Upper lobe of left lung (tissue), 4 donors: ENCODE data around the gene GPR183.

ENCODE experiments used
- EP300 ChIP-seq, 4 donors: sonication (generic); formaldehyde crosslinking; IDR thresholded peaks; one replicate each; pipeline ENCODE4 v1.5.1; 2017; ENCODE audit warnings: antibody characterized with exemption in 4 of 4, control low read depth in 2 of 4
- TF ChIP-seq, protein P1 (sequence below), 6 experiments: fragments of 450-650 bp in 4 of 6; fragments of 200-600 bp in 2 of 6; sonication (generic) in 2 of 6; IDR thresholded peaks; one replicate each; pipeline ENCODE4 v1.5.1; 2016 to 2019; ENCODE audit warnings: antibody characterized with exemption in 6 of 6

DNA sequence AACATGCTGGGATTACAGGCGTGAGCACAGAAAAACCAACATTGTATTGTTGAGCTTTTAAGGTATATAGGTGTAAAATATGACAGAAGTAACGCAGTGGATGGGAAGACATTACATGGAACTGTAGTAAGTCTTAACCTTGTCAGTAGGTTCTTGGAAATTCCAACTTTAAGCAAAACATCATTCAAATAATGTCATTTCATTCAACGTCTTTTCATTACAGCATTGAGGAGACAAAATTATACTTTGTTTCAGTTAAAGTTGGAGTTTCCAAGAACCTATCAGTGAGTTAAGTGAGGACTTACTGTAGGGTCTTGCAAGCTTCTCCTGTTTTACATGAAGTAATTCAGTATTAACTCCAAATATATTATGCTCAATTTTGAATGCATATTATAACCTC is 27.0 kb upstream of the GPR183 start:
- TF ChIP-seq, protein P1, sequence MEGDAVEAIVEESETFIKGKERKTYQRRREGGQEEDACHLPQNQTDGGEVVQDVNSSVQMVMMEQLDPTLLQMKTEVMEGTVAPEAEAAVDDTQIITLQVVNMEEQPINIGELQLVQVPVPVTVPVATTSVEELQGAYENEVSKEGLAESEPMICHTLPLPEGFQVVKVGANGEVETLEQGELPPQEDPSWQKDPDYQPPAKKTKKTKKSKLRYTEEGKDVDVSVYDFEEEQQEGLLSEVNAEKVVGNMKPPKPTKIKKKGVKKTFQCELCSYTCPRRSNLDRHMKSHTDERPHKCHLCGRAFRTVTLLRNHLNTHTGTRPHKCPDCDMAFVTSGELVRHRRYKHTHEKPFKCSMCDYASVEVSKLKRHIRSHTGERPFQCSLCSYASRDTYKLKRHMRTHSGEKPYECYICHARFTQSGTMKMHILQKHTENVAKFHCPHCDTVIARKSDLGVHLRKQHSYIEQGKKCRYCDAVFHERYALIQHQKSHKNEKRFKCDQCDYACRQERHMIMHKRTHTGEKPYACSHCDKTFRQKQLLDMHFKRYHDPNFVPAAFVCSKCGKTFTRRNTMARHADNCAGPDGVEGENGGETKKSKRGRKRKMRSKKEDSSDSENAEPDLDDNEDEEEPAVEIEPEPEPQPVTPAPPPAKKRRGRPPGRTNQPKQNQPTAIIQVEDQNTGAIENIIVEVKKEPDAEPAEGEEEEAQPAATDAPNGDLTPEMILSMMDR (IDR thresholded peaks at IDR 0.05), result no peak
- no peak for TF ChIP-seq EP300 (IDR thresholded peaks at IDR 0.05)
